ENCODE results near the gene ATG9A.

GRCh38 chr2:219209236-219210195, 19.9 kb downstream of the ATG9A start:
- no peak for TF ChIP-seq POLR2AphosphoS5 (IDR thresholded peaks at IDR 0.05)
- TF ChIP-seq POLR2A (IDR thresholded peaks at IDR 0.05), result no peak
